PFSK-1 (cell line): ENCODE data around the gene CARD10. TPM values are rescaled to one million over a fixed set of nuclear protein-coding genes. Genes with fewer than 3 reads are reported as not detected.

Experiments
- FOXP2 ChIP-seq: optimal IDR thresholded peaks from 2 replicates; pipeline ENCODE3; 2011; ENCODE audit warnings: borderline replicate concordance, control low read depth, inconsistent platforms; ENCODE audit not compliant: insufficient read depth; ENCODE audit errors: extremely low read length, extremely low read depth
- POLR2AphosphoS5 ChIP-seq: IDR thresholded peaks from 2 replicates; pipeline ENCODE4 v1.6.1; 2012; ENCODE audit warnings: low read depth, mild to moderate bottlenecking, control low read depth, low read length, moderate library complexity
- SIN3A ChIP-seq: IDR thresholded peaks from 2 replicates; pipeline ENCODE4 v1.6.1; 2012; ENCODE audit warnings: mild to moderate bottlenecking, low read length, moderate library complexity, borderline replicate concordance; ENCODE audit not compliant: insufficient read depth
- TAF1 ChIP-seq: IDR thresholded peaks from 2 replicates; pipeline ENCODE4 v1.6.1; 2012; ENCODE audit warnings: low read length, control low read depth, borderline replicate concordance; ENCODE audit not compliant: insufficient read depth
- polyA plus RNA-seq: library from polyadenylated mRNA; unstranded; fragments of >200 nt; gene quantifications from one replicate; pipeline ENCODE4 v1.2.1, GENCODE V29; 2012; ENCODE audit warnings: low read depth, missing spikeins; ENCODE audit not compliant: insufficient read length
- TF ChIP-seq, protein P1 (sequence below), 2 experiments: IDR thresholded peaks; 2 replicates each; pipeline versions ENCODE4 v1.6.1 to v1.8.0; 2011 to 2012; ENCODE audit warnings: low read depth in 2 of 2, low read length in 2 of 2, control low read depth in 1 of 2, inconsistent platforms in 1 of 2, mild to moderate bottlenecking in 1 of 2, moderate library complexity in 1 of 2; ENCODE audit not compliant: insufficient read depth in 1 of 2

The CARD10 gene, protein sequence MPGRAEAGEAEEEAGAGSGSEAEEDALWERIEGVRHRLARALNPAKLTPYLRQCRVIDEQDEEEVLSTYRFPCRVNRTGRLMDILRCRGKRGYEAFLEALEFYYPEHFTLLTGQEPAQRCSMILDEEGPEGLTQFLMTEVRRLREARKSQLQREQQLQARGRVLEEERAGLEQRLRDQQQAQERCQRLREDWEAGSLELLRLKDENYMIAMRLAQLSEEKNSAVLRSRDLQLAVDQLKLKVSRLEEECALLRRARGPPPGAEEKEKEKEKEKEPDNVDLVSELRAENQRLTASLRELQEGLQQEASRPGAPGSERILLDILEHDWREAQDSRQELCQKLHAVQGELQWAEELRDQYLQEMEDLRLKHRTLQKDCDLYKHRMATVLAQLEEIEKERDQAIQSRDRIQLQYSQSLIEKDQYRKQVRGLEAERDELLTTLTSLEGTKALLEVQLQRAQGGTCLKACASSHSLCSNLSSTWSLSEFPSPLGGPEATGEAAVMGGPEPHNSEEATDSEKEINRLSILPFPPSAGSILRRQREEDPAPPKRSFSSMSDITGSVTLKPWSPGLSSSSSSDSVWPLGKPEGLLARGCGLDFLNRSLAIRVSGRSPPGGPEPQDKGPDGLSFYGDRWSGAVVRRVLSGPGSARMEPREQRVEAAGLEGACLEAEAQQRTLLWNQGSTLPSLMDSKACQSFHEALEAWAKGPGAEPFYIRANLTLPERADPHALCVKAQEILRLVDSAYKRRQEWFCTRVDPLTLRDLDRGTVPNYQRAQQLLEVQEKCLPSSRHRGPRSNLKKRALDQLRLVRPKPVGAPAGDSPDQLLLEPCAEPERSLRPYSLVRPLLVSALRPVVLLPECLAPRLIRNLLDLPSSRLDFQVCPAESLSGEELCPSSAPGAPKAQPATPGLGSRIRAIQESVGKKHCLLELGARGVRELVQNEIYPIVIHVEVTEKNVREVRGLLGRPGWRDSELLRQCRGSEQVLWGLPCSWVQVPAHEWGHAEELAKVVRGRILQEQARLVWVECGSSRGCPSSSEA
- 68.1 TPM for polyA plus RNA-seq

DNA sequence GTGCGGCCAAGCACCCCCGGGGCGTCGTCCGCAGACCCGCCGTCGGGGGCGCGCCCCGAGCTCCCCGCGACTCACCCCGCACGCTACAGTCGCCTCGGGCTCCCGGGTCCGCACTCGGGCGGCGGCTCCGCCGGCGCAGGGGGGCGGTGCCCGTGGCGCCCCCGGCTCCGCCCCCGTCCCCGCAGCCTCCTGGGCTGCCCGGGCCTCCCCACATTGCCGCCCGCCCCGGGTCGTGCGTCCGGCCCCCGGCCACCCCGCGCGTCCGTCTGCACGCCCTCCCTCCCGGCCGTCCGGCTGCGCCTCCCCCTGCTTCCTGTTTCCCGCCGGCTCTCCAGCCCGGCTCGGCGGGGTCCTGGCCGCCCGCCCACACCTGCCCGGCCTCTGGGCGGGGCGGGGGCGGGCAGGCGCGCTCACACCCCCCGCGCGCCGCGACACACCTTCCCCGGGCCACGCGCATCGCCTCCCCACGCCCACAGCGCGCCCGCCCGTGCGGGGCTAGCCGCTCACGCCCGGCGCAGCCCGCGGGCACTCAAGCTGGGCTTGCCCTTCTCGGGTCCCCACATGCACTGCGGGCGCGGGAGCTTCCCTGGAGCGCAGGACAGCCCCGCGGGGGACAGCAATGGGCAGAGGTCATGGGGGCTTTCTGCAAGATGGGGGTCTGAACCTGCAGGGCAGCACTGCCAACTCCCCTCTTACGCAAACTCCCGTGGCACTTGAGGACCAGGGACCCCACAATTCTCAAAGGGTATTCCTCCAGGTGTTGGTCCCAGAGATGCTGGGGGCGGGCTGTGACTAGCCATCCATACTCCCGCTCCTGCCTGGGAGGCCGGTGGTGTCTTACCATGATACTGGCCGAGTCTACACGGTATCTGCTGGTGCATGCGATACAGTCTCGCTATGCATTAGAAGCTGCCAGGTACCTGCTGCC, at the start of gene CARD10:
TSS of gene CARD10 (minus strand) at position 148 of the 928 bp plus-strand sequence. CDS start 215 bp downstream, outside the sequence.
- TF ChIP-seq, protein P1, sequence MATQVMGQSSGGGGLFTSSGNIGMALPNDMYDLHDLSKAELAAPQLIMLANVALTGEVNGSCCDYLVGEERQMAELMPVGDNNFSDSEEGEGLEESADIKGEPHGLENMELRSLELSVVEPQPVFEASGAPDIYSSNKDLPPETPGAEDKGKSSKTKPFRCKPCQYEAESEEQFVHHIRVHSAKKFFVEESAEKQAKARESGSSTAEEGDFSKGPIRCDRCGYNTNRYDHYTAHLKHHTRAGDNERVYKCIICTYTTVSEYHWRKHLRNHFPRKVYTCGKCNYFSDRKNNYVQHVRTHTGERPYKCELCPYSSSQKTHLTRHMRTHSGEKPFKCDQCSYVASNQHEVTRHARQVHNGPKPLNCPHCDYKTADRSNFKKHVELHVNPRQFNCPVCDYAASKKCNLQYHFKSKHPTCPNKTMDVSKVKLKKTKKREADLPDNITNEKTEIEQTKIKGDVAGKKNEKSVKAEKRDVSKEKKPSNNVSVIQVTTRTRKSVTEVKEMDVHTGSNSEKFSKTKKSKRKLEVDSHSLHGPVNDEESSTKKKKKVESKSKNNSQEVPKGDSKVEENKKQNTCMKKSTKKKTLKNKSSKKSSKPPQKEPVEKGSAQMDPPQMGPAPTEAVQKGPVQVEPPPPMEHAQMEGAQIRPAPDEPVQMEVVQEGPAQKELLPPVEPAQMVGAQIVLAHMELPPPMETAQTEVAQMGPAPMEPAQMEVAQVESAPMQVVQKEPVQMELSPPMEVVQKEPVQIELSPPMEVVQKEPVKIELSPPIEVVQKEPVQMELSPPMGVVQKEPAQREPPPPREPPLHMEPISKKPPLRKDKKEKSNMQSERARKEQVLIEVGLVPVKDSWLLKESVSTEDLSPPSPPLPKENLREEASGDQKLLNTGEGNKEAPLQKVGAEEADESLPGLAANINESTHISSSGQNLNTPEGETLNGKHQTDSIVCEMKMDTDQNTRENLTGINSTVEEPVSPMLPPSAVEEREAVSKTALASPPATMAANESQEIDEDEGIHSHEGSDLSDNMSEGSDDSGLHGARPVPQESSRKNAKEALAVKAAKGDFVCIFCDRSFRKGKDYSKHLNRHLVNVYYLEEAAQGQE (IDR thresholded peaks at IDR 0.05; ENCODE audit: insufficient read depth in 1 of 2, low read depth in 2 of 2, low read length in 2 of 2) = 0 out of 4 replicates have a peak, but pooled peaks of 1 of the 2 experiments have one; percentile 10
- TF ChIP-seq FOXP2 = peak; percentile 92
- no peak for TF ChIP-seq SIN3A

DNA sequence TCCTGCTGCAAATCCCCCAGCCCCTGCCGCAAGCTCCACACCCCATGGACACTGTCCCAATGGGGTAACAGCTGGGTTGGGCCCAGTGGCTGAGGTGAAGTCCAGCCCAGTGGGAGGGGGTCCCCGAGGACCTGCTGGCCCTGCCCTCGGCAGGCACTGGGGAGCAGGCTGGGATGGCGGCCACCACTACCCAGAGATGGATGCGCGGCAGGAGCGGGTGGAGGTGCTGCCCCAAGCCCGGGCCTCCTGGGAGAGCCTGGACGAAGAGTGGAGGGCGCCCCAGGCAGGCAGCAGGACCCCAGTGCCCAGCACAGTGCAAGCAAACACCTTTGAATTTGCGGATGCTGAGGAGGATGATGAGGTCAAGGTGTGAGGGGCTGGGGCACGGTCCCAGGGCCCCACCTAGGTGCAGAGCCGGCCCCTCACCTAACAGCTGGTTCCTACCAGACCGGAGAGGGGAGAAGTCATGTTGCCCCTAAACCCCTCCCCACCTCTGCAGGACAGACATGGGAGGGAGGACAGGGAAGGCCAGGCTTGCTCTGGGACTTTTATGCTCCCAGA, 49.3 kb upstream of the CARD10 start:
- no peak for TF ChIP-seq POLR2AphosphoS5

DNA sequence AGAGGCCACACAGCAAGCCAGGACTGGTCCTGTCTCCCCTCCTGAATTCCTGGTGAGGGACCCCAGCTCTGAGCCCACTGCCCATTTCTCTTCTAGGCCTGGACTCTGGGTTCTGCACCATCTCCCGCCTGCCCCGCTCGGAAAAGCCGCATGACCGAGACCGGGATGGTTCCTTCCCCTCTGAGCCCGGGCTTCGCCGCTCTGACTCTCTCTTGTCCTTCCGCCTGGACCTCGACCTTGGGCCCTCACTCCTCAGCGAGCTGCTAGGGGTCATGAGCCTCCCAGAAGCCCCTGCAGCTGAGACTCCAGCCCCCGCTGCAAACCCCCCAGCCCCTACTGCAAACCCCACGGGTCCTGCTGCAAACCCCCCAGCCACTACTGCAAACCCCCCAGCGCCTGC, 48.8 kb upstream of the CARD10 start:
- TF ChIP-seq FOXP2 (no peak), SIN3A (no peak), POLR2AphosphoS5 (no peak), TAF1 (no peak)
- TF ChIP-seq, protein P1 (IDR thresholded peaks at IDR 0.05; ENCODE audit: insufficient read depth in 1 of 2, low read depth in 2 of 2, low read length in 2 of 2) = no peak

DNA sequence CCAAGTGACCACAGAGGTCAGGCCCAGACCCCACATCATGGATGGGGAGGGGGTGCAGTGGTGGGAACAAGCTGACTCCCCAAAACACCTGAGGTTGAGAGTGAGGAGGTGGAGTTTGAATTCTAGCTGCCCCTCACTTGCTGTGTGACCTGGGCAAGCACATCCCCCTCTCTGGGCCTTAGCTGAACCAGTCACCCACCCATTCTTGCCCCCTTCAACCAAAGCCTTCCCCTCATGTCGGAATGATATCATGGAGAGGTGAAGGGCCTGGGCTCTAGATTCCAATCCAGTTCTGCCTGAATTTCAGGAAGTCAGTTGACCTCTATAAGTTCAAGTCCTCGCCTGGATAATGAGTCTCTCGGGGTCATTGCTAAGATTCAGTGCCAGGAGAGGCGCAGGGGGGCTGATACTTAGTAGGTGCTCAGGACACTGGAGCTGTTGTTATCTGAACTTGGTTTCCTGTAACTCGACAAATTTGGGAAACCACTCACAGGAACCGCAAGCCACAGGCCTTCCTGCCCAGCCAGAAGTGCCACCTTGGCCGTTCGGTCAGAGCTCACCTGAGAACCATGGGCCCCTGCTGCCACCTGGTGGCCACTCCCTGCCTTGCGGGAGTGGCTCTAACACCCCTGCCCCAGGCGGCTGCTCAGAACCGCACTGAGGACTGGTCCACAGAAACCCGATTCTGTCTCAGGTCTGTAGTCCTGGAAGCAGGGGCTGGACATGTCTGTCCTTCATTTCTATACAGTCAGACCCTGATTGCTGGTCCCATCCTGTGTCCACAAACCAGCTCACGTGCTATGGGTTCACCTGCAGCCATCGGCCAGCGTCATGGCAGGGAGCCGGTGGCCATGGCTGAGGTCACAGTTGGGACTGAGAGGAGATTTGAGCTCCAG, 47.9 kb upstream of the CARD10 start:
- peak; percentile 36 for TF ChIP-seq FOXP2
- TF ChIP-seq POLR2AphosphoS5 = no peak
- TF ChIP-seq, protein P1 (IDR thresholded peaks at IDR 0.05; ENCODE audit: insufficient read depth in 1 of 2, low read depth in 2 of 2, low read length in 2 of 2) = no peak
- TF ChIP-seq SIN3A = no peak
- no peak for TF ChIP-seq TAF1
